Panc1 (cell line): Measurements from ENCODE around the gene KCNC3. TPM values are rescaled to one million over a fixed set of nuclear protein-coding genes. Genes with fewer than 3 reads are reported as not detected.

Source experiments
- ATAC-seq: fragments of 200-7000 bp; cut with Tn5 transposase; 2 replicates; pipeline ENCODE4 v1.9.1; 2020; ENCODE audit warnings: mild to moderate bottlenecking, moderate library complexity
- BruUV-seq: library from RNA; stranded (reverse); fragments of 400-500 nt; replicated peaks from 2 replicates; lab custom pipeline; 2021; lab: Mats Ljungman, UMichigan
- CTCF ChIA-PET: fragments of 300-600 bp; sonication (Branson Sonifier 250); formaldehyde crosslinking; loops from one replicate; lab custom pipeline; 2022; ENCODE audit warnings: antibody characterized with exemption; lab: Charles Lee
- POLR2A ChIA-PET: fragments of 300-600 bp; sonication (Branson Sonifier 250); formaldehyde crosslinking; loops from one replicate; lab custom pipeline; 2022; ENCODE audit warnings: antibody characterized with exemption; lab: Charles Lee
- DNase-seq: peaks from one replicate; pipeline ENCODE4 v3.0.0-alpha.2; 2010; ENCODE audit warnings: low read depth, low spot score
- H3K27ac ChIP-seq: 2 replicates; pipeline ENCODE4 v1.5.1; 2011; ENCODE audit warnings: mild to moderate bottlenecking, low read length, inconsistent platforms
- H3K27me3 ChIP-seq: fragments of 200-500 bp; sonication (Bioruptor generic); 2 replicates; pipeline ENCODE4 v1.6.0; 2014; ENCODE audit warnings: low read length, inconsistent platforms; ENCODE audit not compliant: control insufficient read depth, insufficient read depth
- H3K36me3 ChIP-seq: fragments of 200-500 bp; sonication (Bioruptor generic); 2 replicates; pipeline ENCODE4 v1.5.1; 2014; ENCODE audit warnings: inconsistent platforms, mild to moderate bottlenecking, low read length, moderate library complexity; ENCODE audit not compliant: control insufficient read depth, insufficient read depth
- H3K4me1 ChIP-seq: 2 replicates; pipeline ENCODE4 v1.5.1; 2011; ENCODE audit warnings: inconsistent platforms, mild to moderate bottlenecking, low read length, moderate library complexity; ENCODE audit not compliant: control insufficient read depth, insufficient read depth
- H3K4me3 ChIP-seq, 2 experiments: 2 replicates each; pipeline ENCODE4 v1.5.1; 2011 to 2012; ENCODE audit warnings: low read depth in 2 of 2, low read length in 2 of 2, mild to moderate bottlenecking in 2 of 2, inconsistent platforms in 1 of 2, moderate library complexity in 1 of 2
- H3K9me3 ChIP-seq: fragments of 200-500 bp; sonication (Bioruptor generic); 2 replicates; pipeline ENCODE4 v1.5.1; 2014; ENCODE audit warnings: low read depth, mild to moderate bottlenecking, inconsistent platforms, low read length, moderate library complexity; ENCODE audit not compliant: control insufficient read depth, insufficient read depth
- CTCF ChIP-seq: fragments of 450-650 bp; IDR thresholded peaks from 2 replicates; pipeline ENCODE4 v1.5.1; 2017; ENCODE audit warnings: mild to moderate bottlenecking
- POLR2AphosphoS5 ChIP-seq: IDR thresholded peaks from 2 replicates; pipeline ENCODE4 v1.6.1; 2012; ENCODE audit warnings: mild to moderate bottlenecking, low read depth, low read length, moderate library complexity
- REST ChIP-seq, 2 experiments: IDR thresholded peaks; 2 replicates each; pipeline ENCODE4 v1.6.1; 2011 to 2012; ENCODE audit warnings: low read depth in 2 of 2, control low read depth in 1 of 2, low read length in 1 of 2, mild to moderate bottlenecking in 1 of 2, moderate library complexity in 1 of 2; ENCODE audit not compliant: insufficient read depth in 1 of 2
- SIN3A ChIP-seq: IDR thresholded peaks from 2 replicates; pipeline ENCODE4 v1.6.1; 2012; ENCODE audit warnings: low read depth, mild to moderate bottlenecking, low read length, moderate library complexity, borderline replicate concordance; ENCODE audit not compliant: insufficient read depth
- TCF7L2 ChIP-seq: IDR thresholded peaks from 2 replicates; pipeline ENCODE4 v1.6.1; 2011; ENCODE audit warnings: mild to moderate bottlenecking, low read depth, low read length, inconsistent platforms
- in situ Hi-C: cut with HindIII; loops from 2 replicates; pipeline ENCODE4 v1.10.0; 2016; ENCODE audit warnings: low sequenced_read_pairs, low pct_unique_long_range_greater_than_20kb
- intact Hi-C: fragments of 100-400 bp; cut with micrococcal nuclease; formaldehyde crosslinking; loops from one replicate; pipeline ENCODE4 v1.10.0; 2022; ENCODE audit not compliant: unreplicated experiment
- total RNA-seq: library from RNA; stranded (reverse); gene quantifications from one replicate; pipeline ENCODE4 v1.2.1, GENCODE V29; 2021; ENCODE audit not compliant: unreplicated experiment

Gene KCNC3
- total RNA-seq, 1 experiment from 2014 or later = 10.8 TPM

- BruUV-seq = no TSS peak
- in situ Hi-C loops (no loop called here), intact Hi-C loops (no loop called here)
- DNase-seq (no peak), ATAC-seq (no peak)
- Histone ChIP-seq H3K36me3 (no peaks in the 10 kb centered on the region), H3K4me1 (no peaks in the 10 kb centered on the region), H3K27ac (no peak overlapping the region), H3K27me3 (no peaks in the 10 kb centered on the region), H3K9me3 (no peaks in the 10 kb centered on the region), H3K4me3 (no peak overlapping the region)
- CTCF ChIA-PET = interaction anchor here (0.6 kb wide), 1 partner anchor 160 kb away, joined by 3 read pairs; no protein-coding TSS in a partner anchor
- TF ChIP-seq TCF7L2 = no peak
- no peak for TF ChIP-seq REST (IDR thresholded peaks at IDR 0.05; ENCODE audit: insufficient read depth in 1 of 2, low read depth in 2 of 2, low read length in 1 of 2)
- no peak for TF ChIP-seq POLR2AphosphoS5
- no peak for TF ChIP-seq SIN3A
- TF ChIP-seq CTCF = no peak
- POLR2A ChIA-PET = no interaction called here
Observed at GRCh38 chr19:50301607-50301971, 27.6 kb downstream of the KCNC3 start.

- ChIA-PET POLR2A (interaction anchor here (0.5 kb wide), 1 partner anchor 28 kb away, joined by 5 read pairs; the partner anchor contains the start of gene KCNC3), CTCF (no interaction called here)
- no peak overlapping the region for H3K4me3 ChIP-seq
- no peaks in the 10 kb centered on the region for H3K36me3 ChIP-seq
- no peaks in the 10 kb centered on the region for H3K9me3 ChIP-seq
- no peaks in the 10 kb centered on the region for H3K27me3 ChIP-seq
- TF ChIP-seq TCF7L2 (no peak), CTCF (no peak), REST (IDR thresholded peaks at IDR 0.05; ENCODE audit: insufficient read depth in 1 of 2, low read depth in 2 of 2, low read length in 1 of 2) (no peak), SIN3A (no peak), POLR2AphosphoS5 (no peak)
- intact Hi-C loops = no loop called here
- ATAC-seq = peak; percentile 91
- DNase-seq = peak; percentile 15
- H3K4me1 ChIP-seq = no peaks in the 10 kb centered on the region
- no peak overlapping the region for H3K27ac ChIP-seq
- in situ Hi-C loops = no loop called here
- no TSS peak for BruUV-seq
Observed at GRCh38 chr19:50300814-50301606, 28.2 kb downstream of the KCNC3 start.
